Measurements from ENCODE around the gene ZDHHC11B.
"Not testable (repeated sequence)": the region's sequence is repeated elsewhere in the genome, so short reads cannot be mapped to it uniquely, and the experiment has no call there.

GRCh38 chr5:775595-775960, 9.0 kb downstream of the ZDHHC11B start:
- not testable (repeated sequence) for TF ChIP-seq CTCF, POLR2A (IDR thresholded peaks at IDR 0.05)

Measured in ovary (tissue), 3 donors.